DMS114 treated with DMSO at 0.1 percent for 48 hours (cell line): ENCODE measurements around the gene SULT1A4.
"Not testable (repeated sequence)": the region's sequence is repeated elsewhere in the genome, so short reads cannot be mapped to it uniquely, and the experiment has no call there.

Experiments used
- DNase-seq: peaks from one replicate; lab custom pipeline; 2025; ENCODE audit not compliant: unreplicated experiment; lab: John Stamatoyannopoulos, UW

The SULT1A4 gene

DNA sequence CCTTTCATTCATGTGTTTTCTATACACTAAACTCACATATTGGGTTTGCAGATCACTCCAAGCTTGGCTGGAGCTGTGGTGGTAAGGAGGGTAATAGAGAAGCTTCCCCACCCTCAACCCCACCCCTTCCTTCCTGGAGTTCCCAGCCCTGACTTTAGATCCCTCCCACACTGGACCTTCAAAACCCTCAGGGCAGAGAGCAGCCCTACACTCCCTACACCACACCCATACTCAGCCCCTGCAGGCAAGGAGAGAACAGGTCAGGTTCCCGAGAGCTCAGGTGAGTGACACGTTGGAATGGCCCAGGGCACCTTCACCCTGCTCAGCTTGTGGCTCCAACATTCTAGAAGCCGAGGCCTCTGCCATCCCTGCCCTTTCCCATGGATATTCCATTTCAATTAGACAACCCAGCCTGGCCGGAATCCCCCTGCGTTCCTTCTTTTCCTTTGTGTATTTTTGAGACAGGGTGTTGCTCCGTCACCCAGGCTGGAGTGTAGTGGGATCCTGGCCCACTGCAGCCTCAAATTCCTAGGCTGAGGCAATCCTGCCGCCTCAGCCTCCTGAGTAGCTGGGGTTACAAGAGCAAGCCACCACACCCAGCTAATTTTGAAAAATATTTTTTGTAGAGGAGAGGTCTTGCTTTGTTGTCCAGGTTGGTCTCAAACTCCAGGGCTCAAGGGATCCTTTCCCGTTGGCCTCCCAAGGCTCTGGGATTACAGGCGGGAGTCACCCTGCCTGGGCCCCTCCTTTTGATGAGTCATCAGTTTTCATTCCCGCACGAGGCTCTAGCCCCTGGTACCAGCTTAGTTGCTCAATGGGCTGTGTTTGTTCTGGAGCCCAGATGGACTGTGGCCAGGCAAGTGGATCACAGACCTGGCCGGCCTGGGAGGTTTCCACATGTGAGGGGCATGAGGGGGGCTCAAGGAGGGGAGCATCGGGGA lies at the start of gene SULT1A4:
Gene SULT1A4 (plus strand): TSS at position 208 of the 941 bp plus-strand sequence. CDS start 1,473 bp downstream, outside the sequence.
- DNase-seq: not testable (repeated sequence)

DNA sequence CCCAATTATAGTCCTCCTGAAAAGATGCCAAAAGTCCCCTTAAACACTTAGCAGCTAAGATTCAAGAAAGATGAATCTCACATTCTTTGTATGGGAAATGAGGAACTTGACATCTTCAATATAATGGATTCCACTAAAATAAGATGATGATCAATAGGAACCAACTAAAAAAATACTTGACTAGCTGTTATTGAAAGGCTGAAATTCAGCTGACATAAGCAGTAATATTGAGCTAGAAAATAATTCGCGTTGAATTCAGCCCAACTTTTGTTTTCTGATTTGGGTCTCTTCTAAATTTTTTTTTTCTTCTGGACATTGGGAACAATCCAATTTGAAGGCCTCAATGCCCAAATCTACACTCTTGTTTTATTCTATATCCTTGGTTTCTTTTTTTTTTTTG lies 36.1 kb upstream of the SULT1A4 start:
- DNase-seq: not testable (repeated sequence)

DNA sequence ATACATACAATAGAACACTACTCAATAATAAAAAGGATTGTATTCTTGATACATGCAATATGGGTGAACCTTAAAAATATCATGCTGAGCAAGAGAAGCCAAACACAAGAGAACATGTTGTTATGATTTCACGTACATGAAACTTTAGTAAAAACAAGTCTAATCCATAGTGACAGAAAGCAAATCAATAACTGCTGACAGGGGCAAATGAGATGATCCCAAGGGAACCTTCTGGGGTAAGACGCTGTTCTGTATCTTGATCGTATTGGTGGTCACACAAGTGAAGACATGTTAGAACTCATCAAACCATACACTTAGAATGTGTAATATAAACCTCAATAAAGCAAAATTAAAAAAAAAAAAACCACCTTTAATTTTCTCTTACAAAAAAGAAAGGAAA lies 34.3 kb upstream of the SULT1A4 start:
- not testable (repeated sequence) for DNase-seq

DNA sequence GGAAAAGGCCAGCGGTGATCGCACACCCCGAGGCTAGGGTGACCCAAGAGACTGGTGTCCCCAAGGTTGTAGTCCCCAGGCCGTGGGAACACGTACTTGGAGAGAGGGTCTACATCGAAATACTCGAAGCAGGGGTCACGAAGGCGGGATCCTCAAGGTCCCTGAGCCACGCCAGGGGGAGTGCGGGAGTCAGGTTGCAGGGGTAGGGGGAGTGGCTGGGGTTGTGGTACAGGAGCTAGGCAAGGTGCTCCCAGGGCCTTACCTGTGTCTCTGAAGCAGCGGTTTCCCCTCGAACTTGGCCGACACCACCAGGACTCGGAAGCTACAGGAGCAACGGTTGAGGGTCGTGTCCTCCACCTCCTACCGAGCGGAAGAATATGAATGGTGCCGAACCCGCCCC lies 6.0 kb upstream of the SULT1A4 start:
- DNase-seq: not testable (repeated sequence)

DNA sequence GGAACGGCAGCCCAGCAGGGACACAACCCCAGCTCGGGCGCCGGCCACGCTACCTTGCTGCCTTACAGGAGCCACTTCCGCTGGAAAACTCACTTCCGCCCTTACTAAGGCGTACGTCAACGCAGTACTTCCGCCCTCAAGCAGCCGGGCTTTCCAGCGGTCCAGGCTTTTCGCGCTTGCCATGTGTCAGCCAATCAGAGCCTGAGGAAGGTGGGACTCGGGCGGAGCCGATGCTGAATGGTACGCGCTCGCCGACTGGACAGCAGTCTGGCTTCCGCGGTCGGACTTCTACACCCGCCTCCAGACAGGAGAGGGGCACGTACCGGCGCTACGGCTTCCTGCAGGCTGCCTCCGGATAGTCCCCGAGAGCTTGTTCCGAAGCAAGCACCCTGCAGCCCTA lies 5.4 kb upstream of the SULT1A4 start, which contains the start of the genes BOLA2 and SLX1B:
Gene BOLA2 (minus strand): TSS at position 83 of the 400 bp plus-strand sequence. CDS start 98 bp downstream, outside the sequence.
Gene SLX1B (plus strand): TSS at position 265 of the 400 bp plus-strand sequence.
- not testable (repeated sequence) for DNase-seq

GRCh38 chr16:29454828-29455227 lies 4.9 kb upstream of the SULT1A4 start:
- DNase-seq: not testable (repeated sequence)

DNA sequence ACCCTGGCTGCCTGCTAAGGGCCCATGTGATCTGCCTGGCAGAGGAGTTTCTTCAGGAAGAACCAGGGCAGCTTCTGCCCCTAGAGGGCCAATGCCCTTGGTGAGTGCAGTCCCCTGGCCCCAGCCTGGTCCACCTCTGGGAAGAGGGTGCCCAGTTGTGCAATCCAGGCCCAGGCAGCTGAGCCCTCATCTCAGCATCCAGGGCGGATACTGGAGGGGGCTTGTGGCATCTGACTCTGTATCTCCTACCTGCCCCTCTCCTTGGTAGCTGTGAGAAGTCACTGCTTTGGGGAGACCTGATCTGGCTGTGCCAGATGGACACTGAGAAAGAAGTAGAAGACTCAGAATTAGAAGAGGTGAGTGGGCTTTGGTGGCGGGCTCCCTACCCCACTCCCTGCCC lies 2.1 kb upstream of the SULT1A4 start:
- not testable (repeated sequence) for DNase-seq

DNA sequence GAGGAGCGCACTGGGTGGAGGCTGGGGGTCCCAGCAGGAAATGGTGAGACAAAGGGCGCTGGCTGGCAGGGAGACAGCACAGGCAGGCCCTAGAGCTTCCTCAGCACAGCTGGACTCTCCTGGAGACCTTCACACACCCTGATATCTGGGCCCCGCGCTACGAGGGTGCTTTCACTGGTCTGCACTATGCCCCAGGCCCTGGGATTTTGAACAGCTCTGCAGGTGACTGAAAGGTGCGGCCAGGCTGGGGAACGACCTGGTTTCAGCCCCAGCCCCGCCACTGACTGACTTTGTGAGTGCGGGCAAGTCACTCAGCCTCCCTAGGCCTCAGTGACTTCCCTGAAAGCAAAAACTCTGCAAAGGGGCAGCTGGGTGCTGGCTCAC lies 926 bp downstream of the SULT1A4 start:
- not testable (repeated sequence) for DNase-seq

DNA sequence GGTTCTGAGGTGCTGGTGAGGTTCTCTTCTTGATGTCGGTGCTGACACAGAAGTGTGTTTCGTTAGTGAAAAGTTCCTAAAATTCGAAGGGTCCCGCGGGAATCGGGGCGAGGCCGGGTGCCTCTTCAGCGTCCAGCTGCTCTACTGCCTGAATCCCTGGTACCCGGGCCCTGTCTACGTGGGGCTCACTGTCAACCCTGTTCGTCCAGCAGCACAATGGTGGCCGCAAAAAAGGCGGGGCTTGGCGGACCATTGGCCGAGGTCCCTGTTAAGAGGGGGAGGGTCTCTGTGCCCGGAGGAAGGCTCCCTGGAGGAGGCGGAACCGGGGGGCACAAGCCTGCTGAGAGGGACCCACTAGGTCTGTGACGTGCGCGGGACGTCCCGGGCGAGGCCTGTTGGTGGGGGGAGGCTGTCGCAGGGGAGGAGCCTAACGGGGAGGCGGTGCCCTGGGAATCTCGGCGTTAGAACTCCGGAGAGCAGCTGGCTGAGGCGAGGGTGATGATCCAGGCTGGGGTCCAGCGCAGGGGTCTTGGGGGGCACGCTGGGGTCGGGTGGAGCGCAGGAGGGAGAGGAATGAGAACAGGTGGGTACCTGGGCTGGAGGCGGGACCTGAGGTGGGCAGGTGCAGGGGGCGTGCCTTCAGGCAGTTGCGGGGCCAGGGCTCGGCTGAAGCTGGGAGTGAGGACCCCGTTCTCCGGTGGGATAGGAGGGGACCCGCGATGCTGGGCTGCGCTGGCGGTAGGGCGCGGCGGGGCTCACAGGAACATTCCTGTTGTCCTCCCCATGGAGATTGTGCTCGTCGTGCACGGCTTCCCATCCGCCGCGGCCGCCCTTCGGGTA lies 6.5 kb downstream of the SULT1A4 start:
- DNase-seq: not testable (repeated sequence)

DNA sequence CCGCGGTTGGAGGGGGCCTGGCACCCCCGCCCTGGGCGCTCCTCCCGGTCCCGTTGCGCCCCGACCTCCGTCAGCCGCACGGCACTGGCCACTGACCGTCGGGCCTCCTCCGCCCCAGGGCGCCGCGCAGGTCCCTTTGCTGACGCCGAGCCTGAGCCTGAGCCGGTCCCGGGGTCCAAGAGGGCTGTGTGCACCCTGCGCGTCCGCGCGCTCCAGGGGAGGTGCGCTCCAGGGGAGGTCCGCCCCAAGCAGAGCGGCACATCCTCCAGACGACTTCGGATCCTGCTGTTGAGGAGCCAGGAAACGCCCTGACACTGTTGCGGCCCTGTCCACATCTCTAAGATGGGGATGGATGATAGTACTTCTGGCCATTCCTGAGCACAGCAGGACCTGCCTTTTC lies 7.2 kb downstream of the SULT1A4 start:
- DNase-seq: not testable (repeated sequence)

DNA sequence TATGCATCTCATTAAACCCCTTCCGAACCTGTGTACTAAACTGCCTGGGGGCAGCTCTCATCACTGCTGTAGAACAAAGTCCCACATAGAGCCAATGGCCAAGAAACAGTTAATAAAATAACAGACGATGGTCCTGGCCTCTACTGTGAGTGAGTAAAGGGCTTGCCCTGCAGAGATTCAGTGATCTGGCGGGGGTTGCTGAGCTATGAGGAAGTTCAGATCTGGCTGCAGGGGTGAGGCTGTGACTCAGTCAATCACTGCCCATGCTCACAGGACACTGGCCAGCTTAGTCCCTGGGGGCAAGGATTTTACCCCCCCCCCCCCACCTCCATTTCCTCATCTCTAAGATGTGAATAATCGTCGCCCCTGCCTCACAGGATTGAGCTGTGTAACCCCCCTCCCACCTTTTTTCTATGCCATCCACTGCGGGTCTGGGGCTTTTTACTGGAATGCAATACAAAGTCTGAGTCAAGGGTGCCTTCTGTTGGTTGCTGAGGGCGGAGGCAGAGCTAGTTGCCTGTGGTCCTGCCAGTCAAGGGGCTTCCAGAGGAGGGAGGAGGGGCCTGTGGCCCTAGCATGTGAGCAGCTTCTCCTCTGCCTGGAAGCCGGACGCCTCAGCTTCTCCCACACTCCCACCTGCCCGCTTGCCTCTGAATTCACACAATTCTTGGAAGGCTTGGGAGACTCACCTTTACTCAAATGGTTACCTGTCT lies 8.1 kb downstream of the SULT1A4 start:
- DNase-seq: not testable (repeated sequence)

- not testable (repeated sequence) for DNase-seq
Measured at GRCh38 chr16:29469660-29470059, 9.9 kb downstream of the SULT1A4 start.

DNA sequence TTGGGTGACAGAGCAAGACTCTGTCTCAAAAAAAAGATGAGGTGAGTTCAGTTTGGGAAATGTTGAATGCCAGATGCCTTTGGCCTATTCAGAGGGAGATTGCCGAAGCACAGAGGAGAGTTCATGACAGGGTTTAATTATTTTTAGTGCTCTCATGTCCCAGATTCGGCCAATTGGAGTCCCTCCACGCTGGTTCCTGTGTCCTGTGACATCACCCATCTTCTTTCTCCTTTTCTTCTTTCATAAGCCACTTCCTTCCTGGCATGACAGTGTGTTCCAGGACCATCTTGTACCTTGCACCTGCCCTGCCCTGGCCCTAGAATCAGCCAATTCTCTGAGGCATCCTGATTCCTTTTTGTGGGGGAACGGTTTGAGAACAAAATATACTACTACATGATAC lies 12.4 kb downstream of the SULT1A4 start:
- DNase-seq: not testable (repeated sequence)

- not testable (repeated sequence) for DNase-seq
Measured at GRCh38 chr16:29482276-29482675, 22.6 kb downstream of the SULT1A4 start.

GRCh38 chr16:29506308-29506707 lies 46.6 kb downstream of the SULT1A4 start, which contains the start of gene NPIPB12:
Gene NPIPB12 (minus strand): TSS chr16:29506408.
- DNase-seq: not testable (repeated sequence)
